Neural progenitor cell (in vitro differentiated cells): ENCODE measurements around the gene HDGFL2.

Experiments
- EZH2 ChIP-seq: fragments of 200-600 bp; sonication (generic); IDR thresholded peaks from 2 replicates; pipeline ENCODE4 v1.6.1; 2017; ENCODE audit warnings: antibody characterized with exemption, mild to moderate bottlenecking, moderate library complexity
- TF ChIP-seq, protein P1 (sequence below): fragments of 200-600 bp; sonication (generic); IDR thresholded peaks from 2 replicates; pipeline ENCODE4 v1.5.1; 2017; ENCODE audit warnings: antibody characterized with exemption, mild to moderate bottlenecking

DNA sequence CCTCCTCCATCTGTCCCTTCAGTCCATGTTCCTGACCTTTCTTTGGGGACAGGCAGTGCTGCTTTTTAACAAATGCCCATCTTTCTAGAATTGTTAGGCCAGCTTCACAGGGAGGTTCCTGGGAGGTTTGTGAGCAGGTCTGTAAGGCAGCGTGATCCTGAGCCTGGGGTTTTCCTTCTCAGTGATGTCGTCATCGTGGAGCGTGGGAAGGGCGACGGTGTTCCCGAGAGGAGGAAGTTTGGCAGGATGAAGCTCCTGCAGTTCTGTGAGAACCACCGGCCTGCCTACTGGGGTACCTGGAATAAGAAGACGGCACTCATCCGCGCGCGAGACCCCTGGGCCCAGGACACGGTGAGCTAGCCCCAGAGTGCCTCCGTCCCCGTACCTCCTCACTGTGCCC lies 42.8 kb upstream of the HDGFL2 start:
- TF ChIP-seq, protein P1, sequence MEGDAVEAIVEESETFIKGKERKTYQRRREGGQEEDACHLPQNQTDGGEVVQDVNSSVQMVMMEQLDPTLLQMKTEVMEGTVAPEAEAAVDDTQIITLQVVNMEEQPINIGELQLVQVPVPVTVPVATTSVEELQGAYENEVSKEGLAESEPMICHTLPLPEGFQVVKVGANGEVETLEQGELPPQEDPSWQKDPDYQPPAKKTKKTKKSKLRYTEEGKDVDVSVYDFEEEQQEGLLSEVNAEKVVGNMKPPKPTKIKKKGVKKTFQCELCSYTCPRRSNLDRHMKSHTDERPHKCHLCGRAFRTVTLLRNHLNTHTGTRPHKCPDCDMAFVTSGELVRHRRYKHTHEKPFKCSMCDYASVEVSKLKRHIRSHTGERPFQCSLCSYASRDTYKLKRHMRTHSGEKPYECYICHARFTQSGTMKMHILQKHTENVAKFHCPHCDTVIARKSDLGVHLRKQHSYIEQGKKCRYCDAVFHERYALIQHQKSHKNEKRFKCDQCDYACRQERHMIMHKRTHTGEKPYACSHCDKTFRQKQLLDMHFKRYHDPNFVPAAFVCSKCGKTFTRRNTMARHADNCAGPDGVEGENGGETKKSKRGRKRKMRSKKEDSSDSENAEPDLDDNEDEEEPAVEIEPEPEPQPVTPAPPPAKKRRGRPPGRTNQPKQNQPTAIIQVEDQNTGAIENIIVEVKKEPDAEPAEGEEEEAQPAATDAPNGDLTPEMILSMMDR, result no peak
- TF ChIP-seq EZH2, result no peak
